GM12873 (cell line): ENCODE measurements around the gene TLCD1.

Experiments
- CTCF ChIP-seq: IDR thresholded peaks from 2 replicates; pipeline ENCODE4 v1.5.1; 2012; ENCODE audit warnings: low read depth, mild to moderate bottlenecking, moderate library complexity, low read length, control low read depth; ENCODE audit not compliant: insufficient read depth; ENCODE audit errors: missing control alignments

Gene TLCD1

GRCh38 chr17:28715217-28715616 lies 10.8 kb downstream of the TLCD1 start:
- TF ChIP-seq CTCF = no peak

- TF ChIP-seq CTCF = peak; percentile 7
Measured at GRCh38 chr17:28714281-28714680, 11.8 kb downstream of the TLCD1 start.

GRCh38 chr17:28712705-28713415 lies 13.2 kb downstream of the TLCD1 start:
- TF ChIP-seq CTCF = no peak

- TF ChIP-seq CTCF = no peak
Measured at GRCh38 chr17:28712032-28712704, 13.9 kb downstream of the TLCD1 start.

- TF ChIP-seq CTCF = no peak
Measured at GRCh38 chr17:28711723-28712031, 14.4 kb downstream of the TLCD1 start, which contains the start of gene PROCA1. Gene PROCA1, minus strand, starts transcription at chr17:28711888. Its CDS starts 228 bp downstream, at chr17:28711660.

- TF ChIP-seq CTCF = no peak
Measured at GRCh38 chr17:28710861-28711722, 14.9 kb downstream of the TLCD1 start.

- no peak for TF ChIP-seq CTCF
Measured at GRCh38 chr17:28707339-28707720, 18.7 kb downstream of the TLCD1 start.
